Neural progenitor cell (in vitro differentiated cells): ENCODE results near the gene NFASC. TPM values are rescaled to one million over a fixed set of nuclear protein-coding genes. Genes with fewer than 3 reads are reported as not detected.

Experiments
- DNase-seq: peaks from one replicate; pipeline ENCODE4 v3.0.0-alpha.2; 2016; ENCODE audit warnings: low spot score
- H2AFZ ChIP-seq: fragments of 200-600 bp; sonication (generic); replicated peaks from 2 replicates; pipeline ENCODE4 v1.6.1; 2016; ENCODE audit warnings: antibody characterized with exemption
- H3F3A ChIP-seq: fragments of 200-600 bp; sonication (generic); 2 replicates; pipeline ENCODE4 v1.6.1; 2016; ENCODE audit warnings: antibody characterized with exemption, low read depth
- H3K27ac ChIP-seq: fragments of 200-600 bp; sonication (generic); 2 replicates; pipeline ENCODE4 v1.5.1; 2016; ENCODE audit warnings: mild to moderate bottlenecking
- H3K27me3 ChIP-seq: fragments of 200-600 bp; sonication (generic); 2 replicates; pipeline ENCODE4 v1.6.1; 2016; ENCODE audit warnings: mild to moderate bottlenecking, moderate library complexity
- H3K36me3 ChIP-seq: fragments of 200-600 bp; sonication (generic); 2 replicates; pipeline ENCODE4 v1.5.1; 2016
- H3K4me1 ChIP-seq: fragments of 200-600 bp; sonication (generic); 2 replicates; pipeline ENCODE4 v1.6.1; 2016; ENCODE audit warnings: mixed run types
- H3K4me2 ChIP-seq: fragments of 200-600 bp; sonication (generic); 2 replicates; pipeline ENCODE4 v1.6.1; 2016
- H3K4me3 ChIP-seq: fragments of 200-600 bp; sonication (generic); 2 replicates; pipeline ENCODE4 v1.5.1; 2016
- H3K79me2 ChIP-seq: fragments of 200-600 bp; sonication (generic); 2 replicates; pipeline ENCODE4 v1.6.1; 2016; ENCODE audit warnings: low read depth
- H3K9ac ChIP-seq: fragments of 200-600 bp; sonication (generic); 2 replicates; pipeline ENCODE4 v1.6.1; 2016
- H3K9me3 ChIP-seq: fragments of 200-600 bp; sonication (generic); 2 replicates; pipeline ENCODE4 v1.5.1; 2016; ENCODE audit warnings: low read depth
- H4K20me1 ChIP-seq: fragments of 200-600 bp; sonication (generic); 2 replicates; pipeline ENCODE4 v1.6.1; 2016; ENCODE audit warnings: low read depth
- H3K27ac Mint-ChIP-seq: 3 replicates; pipeline ENCODE4 v1.8.0; 2021; ENCODE audit warnings: mixed read lengths
- H3K27me3 Mint-ChIP-seq: 2 replicates; pipeline ENCODE4 v1.8.0; 2022; ENCODE audit warnings: low read depth, mild to moderate bottlenecking, inconsistent platforms, moderate library complexity, mixed read lengths; ENCODE audit not compliant: insufficient read depth
- H3K36me3 Mint-ChIP-seq: 3 replicates; pipeline ENCODE4 v1.8.0; 2021; ENCODE audit warnings: mixed read lengths
- H3K4me1 Mint-ChIP-seq: 3 replicates; pipeline ENCODE4 v1.8.0; 2021; ENCODE audit warnings: mixed read lengths
- H3K4me3 Mint-ChIP-seq: 3 replicates; pipeline ENCODE4 v1.8.0; 2021; ENCODE audit warnings: mild to moderate bottlenecking, moderate library complexity, mixed read lengths
- H3K9me3 Mint-ChIP-seq: 3 replicates; pipeline ENCODE4 v1.8.0; 2020; ENCODE audit warnings: mixed read lengths
- CTCF ChIP-seq: fragments of 200-600 bp; sonication (generic); IDR thresholded peaks from 2 replicates; pipeline ENCODE4 v1.5.1; 2017; ENCODE audit warnings: antibody characterized with exemption, mild to moderate bottlenecking
- EZH2 ChIP-seq: fragments of 200-600 bp; sonication (generic); IDR thresholded peaks from 2 replicates; pipeline ENCODE4 v1.6.1; 2017; ENCODE audit warnings: antibody characterized with exemption, mild to moderate bottlenecking, moderate library complexity
- EZH2phosphoT487 ChIP-seq: fragments of 200-600 bp; sonication (generic); IDR thresholded peaks from 2 replicates; pipeline ENCODE4 v1.6.1; 2017; ENCODE audit warnings: antibody characterized with exemption
- total RNA-seq: library from RNA; depleted of rRNA; stranded (reverse); fragments of >200 nt; gene quantifications from 2 replicates; pipeline ENCODE4 v1.2.3, GENCODE V29; 2015; ENCODE audit warnings: low replicate concordance

Gene NFASC
- total RNA-seq, 1 donor from 2014 or later, result 2.5 TPM

GRCh38 chr1:205013683-205014367 is 143.2 kb downstream of the NFASC start:
- Histone ChIP-seq H3K27me3 (no peaks in the 10 kb centered on the region), H3K9ac (no peak overlapping the region), H3K4me2 (peak overlapping the region; percentile 61), H3K9me3 (no peaks in the 10 kb centered on the region), H3K79me2 (no peaks in the 10 kb centered on the region), H3K4me3 (no peak overlapping the region), H3F3A (peaks cover 29% of the 10 kb centered on the region), H4K20me1 (no peaks in the 10 kb centered on the region), H3K4me1 (peaks cover 34% of the 10 kb centered on the region), H3K27ac (peak overlapping the region; percentile 37), H2AFZ (peak overlapping the region; percentile 63), H3K36me3 (no peaks in the 10 kb centered on the region)
- Mint-ChIP-seq H3K4me3 (peak overlapping the region; percentile 53), H3K27me3 (peaks cover 14% of the 10 kb centered on the region), H3K9me3 (no peaks in the 10 kb centered on the region), H3K4me1 (peaks cover 54% of the 10 kb centered on the region), H3K27ac (peak overlapping the region; percentile 89), H3K36me3 (no peaks in the 10 kb centered on the region)
- DNase-seq, result peak; percentile 67
- no peak for TF ChIP-seq EZH2
- no peak for TF ChIP-seq CTCF
- no peak for TF ChIP-seq EZH2phosphoT487

- H3K79me2 ChIP-seq, result no peaks in the 10 kb centered on the region
- no peak overlapping the region for H2AFZ ChIP-seq
- peaks cover 29% of the 10 kb centered on the region for H3F3A ChIP-seq
- H3K4me2 ChIP-seq, result peak overlapping the region; percentile 61
- Mint-ChIP-seq H3K36me3 (no peaks in the 10 kb centered on the region), H3K27ac (no peak overlapping the region), H3K4me1 (peaks cover 47% of the 10 kb centered on the region), H3K27me3 (peaks cover 13% of the 10 kb centered on the region), H3K4me3 (no peak overlapping the region), H3K9me3 (no peaks in the 10 kb centered on the region)
- DNase-seq, result no peak
- H3K4me3 ChIP-seq, result no peak overlapping the region
- TF ChIP-seq EZH2, result no peak
- no peak for TF ChIP-seq CTCF
- TF ChIP-seq EZH2phosphoT487, result no peak
- no peaks in the 10 kb centered on the region for H3K27me3 ChIP-seq
- H3K9me3 ChIP-seq, result no peaks in the 10 kb centered on the region
- no peak overlapping the region for H3K9ac ChIP-seq
- no peaks in the 10 kb centered on the region for H4K20me1 ChIP-seq
- peaks cover 34% of the 10 kb centered on the region for H3K4me1 ChIP-seq
- H3K36me3 ChIP-seq, result no peaks in the 10 kb centered on the region
- no peak overlapping the region for H3K27ac ChIP-seq
Observed at GRCh38 chr1:205014783-205015182, 144.1 kb downstream of the NFASC start.

- H3K27me3 ChIP-seq, result no peaks in the 10 kb centered on the region
- peaks cover 45% of the 10 kb centered on the region for H3K4me1 Mint-ChIP-seq
- H3F3A ChIP-seq, result peaks cover 29% of the 10 kb centered on the region
- no peak overlapping the region for H3K4me3 ChIP-seq
- no peak for DNase-seq
- peaks cover 11% of the 10 kb centered on the region for H3K27me3 Mint-ChIP-seq
- H3K4me1 ChIP-seq, result peaks cover 34% of the 10 kb centered on the region
- H3K27ac ChIP-seq, result no peak overlapping the region
- no peak for TF ChIP-seq CTCF
- TF ChIP-seq EZH2, result no peak
- TF ChIP-seq EZH2phosphoT487, result no peak
- no peaks in the 10 kb centered on the region for H3K79me2 ChIP-seq
- H4K20me1 ChIP-seq, result no peaks in the 10 kb centered on the region
- no peak overlapping the region for H3K4me3 Mint-ChIP-seq
- H3K36me3 Mint-ChIP-seq, result no peaks in the 10 kb centered on the region
- H3K4me2 ChIP-seq, result no peak overlapping the region
- H3K9me3 ChIP-seq, result no peaks in the 10 kb centered on the region
- no peak overlapping the region for H3K27ac Mint-ChIP-seq
- H3K36me3 ChIP-seq, result no peaks in the 10 kb centered on the region
- H2AFZ ChIP-seq, result no peak overlapping the region
- no peak overlapping the region for H3K9ac ChIP-seq
- H3K9me3 Mint-ChIP-seq, result no peaks in the 10 kb centered on the region
Observed at GRCh38 chr1:205015241-205015640, 144.6 kb downstream of the NFASC start.
